Esophagus muscularis mucosa (tissue), 4 donors: ENCODE results near the gene RER1. TPM values are rescaled to one million over a fixed set of nuclear protein-coding genes. Genes with fewer than 3 reads are reported as not detected.

ENCODE experiments used
- DNase-seq: peaks from one replicate; pipeline ENCODE4 v3.0.0-alpha.2; 2017; ENCODE audit errors: extremely low spot score
- H3K27ac ChIP-seq, 4 donors: fragments of 200-600 bp; sonication (generic); replicated peaks in 1 of 4; 1 replicate in 3 of 4; 2 replicates in 1 of 4; pipeline ENCODE4 v1.5.1; 2016 to 2019; ENCODE audit warnings: mild to moderate bottlenecking in 1 of 4
- H3K27me3 ChIP-seq, 4 donors: fragments of 200-600 bp; sonication (generic); one replicate each; pipeline versions ENCODE4 v1.5.1 to v1.6.0; 2016 to 2019
- H3K36me3 ChIP-seq, 4 donors: fragments of 200-600 bp; sonication (generic); one replicate each; pipeline ENCODE4 v1.5.1; 2016 to 2019
- H3K4me1 ChIP-seq, 4 donors: fragments of 200-600 bp; sonication (generic); one replicate each; pipeline ENCODE4 v1.5.1; 2016 to 2019
- H3K4me3 ChIP-seq, 4 donors: fragments of 200-600 bp; sonication (generic); 1 replicate in 2 of 4; 2 replicates in 2 of 4; pipeline ENCODE4 v1.5.1; 2016 to 2019; ENCODE audit warnings: mild to moderate bottlenecking in 4 of 4, moderate library complexity in 1 of 4
- H3K9me3 ChIP-seq, 4 donors: fragments of 200-600 bp; sonication (generic); 1 replicate in 3 of 4; 2 replicates in 1 of 4; pipeline ENCODE4 v1.5.1; 2016 to 2019
- CTCF ChIP-seq, 3 experiments: fragments of 200-600 bp in 2 of 3; fragments of 450-650 bp in 1 of 3; sonication (generic) in 2 of 3; IDR thresholded peaks; one replicate each; pipeline ENCODE4 v1.5.1; 2017 to 2019; ENCODE audit warnings: antibody characterized with exemption in 3 of 3, mild to moderate bottlenecking in 2 of 3, moderate library complexity in 1 of 3
- EP300 ChIP-seq: sonication (generic); formaldehyde crosslinking; IDR thresholded peaks from one replicate; pipeline ENCODE4 v1.6.1; 2017; ENCODE audit warnings: antibody characterized with exemption
- POLR2A ChIP-seq: fragments of 450-650 bp; IDR thresholded peaks from one replicate; pipeline ENCODE4 v1.6.1; 2017; ENCODE audit warnings: antibody characterized with exemption, moderate library complexity, mild to moderate bottlenecking, low read depth
- POLR2AphosphoS5 ChIP-seq, 2 donors: sonication (generic); formaldehyde crosslinking; IDR thresholded peaks; one replicate each; pipeline ENCODE4 v1.6.1; 2017; ENCODE audit warnings: antibody characterized with exemption in 2 of 2
- WGBS: methylation state at CpG from one replicate; pipeline ENCODE4 v1.1.5; 2018; 5-methylcytosine and 5-hydroxymethylcytosine counted together
- intact Hi-C: fragments of 100-400 bp; cut with DNase I; formaldehyde crosslinking; loops from one replicate; pipeline ENCODE4 v1.15.1; 2023
- total RNA-seq, 4 donors: library from RNA; depleted of rRNA; stranded (reverse); fragments of >200 nt; gene quantifications; one replicate each; pipeline versions ENCODE4 v1.1.0 to v1.2.1, GENCODE V29; 2016

The RER1 gene
- total RNA-seq, 4 donors from 2014 or later = 47.3 to 67.3 (median 56.4) TPM

DNA sequence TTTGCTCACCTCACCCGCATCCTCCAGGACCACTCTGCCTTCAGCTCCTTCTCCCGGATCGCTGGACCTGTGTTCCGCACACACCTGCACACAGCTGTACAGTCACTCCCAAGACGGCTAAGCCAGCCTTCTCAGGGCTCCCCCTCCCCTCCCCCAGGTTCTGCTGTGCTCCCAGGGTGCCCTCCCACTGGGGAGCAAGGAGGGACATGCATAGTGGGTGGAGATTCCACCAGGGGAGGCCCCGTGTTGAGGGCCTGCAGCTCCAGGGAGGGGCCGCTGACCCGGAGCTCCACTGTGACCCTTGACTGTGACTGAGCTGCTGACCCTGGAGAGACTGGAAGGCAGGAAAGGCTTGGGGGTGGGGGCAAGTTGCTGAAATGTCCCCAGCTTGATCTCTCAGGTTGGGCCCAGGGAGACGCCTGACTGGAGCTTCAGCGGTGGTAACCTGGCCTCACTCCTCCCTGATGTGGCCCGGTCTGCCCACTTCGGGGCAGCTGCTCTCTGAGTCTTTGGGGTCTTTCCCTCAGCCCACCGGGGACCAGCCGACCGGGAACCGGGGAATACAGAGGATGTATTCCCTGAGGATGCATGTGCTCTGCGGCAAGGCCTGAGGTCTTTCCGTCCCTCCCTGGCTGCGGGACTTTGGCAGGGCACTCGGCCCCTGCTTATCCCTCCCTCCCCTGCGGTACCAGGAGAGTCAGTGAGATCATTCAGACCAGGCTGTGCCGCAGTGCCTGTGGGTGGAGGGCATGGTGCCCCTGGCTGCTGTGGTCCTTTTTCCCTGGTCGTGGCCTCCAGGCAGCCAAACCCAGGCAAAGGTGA lies 55.8 kb downstream of the RER1 start:
- H3K4me3 ChIP-seq = no peak overlapping the region
- H3K9me3 ChIP-seq = no peaks in the 10 kb centered on the region
- 76% methylated on average over 12 of the region's 23 CpGs for WGBS
- no peak for DNase-seq
- no peak for TF ChIP-seq POLR2AphosphoS5 (IDR thresholded peaks at IDR 0.05)
- H3K27ac ChIP-seq = no peak overlapping the region
- H3K4me1 ChIP-seq = peaks cover 0 to 13% (median 2%) of the 10 kb centered on the region in 4 donors
- no peaks in the 10 kb centered on the region for H3K36me3 ChIP-seq
- intact Hi-C loops = no loop called here
- peaks cover 0 to 97% (median 20%) of the 10 kb centered on the region in 4 donors for H3K27me3 ChIP-seq

DNA sequence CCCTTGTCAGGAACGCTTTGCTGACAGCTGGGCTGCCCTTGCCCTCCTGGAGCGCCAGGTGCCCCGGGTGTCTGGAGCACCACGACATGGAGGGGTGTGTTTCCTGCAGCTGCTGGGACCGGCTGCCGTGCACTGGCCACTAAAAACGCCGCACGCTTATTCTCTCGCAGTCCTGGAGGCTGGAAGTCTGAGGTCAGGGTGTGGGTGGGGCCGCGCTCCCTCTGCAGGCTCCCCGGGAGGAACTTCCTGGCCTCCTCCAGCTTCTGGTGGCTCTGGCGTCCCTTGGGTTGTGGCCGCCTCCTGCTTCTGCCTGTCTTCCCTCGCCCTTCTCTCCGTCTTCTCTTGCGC lies 56.4 kb downstream of the RER1 start:
- 64% methylated on average over 10 of the region's 18 CpGs for WGBS
- Histone ChIP-seq H3K9me3 (no peaks in the 10 kb centered on the region), H3K4me3 (no peak overlapping the region), H3K27ac (no peak overlapping the region), H3K36me3 (no peaks in the 10 kb centered on the region), H3K27me3 (peaks cover 0 to 97% (median 15%) of the 10 kb centered on the region in 4 donors), H3K4me1 (peaks cover 0 to 10% (median 1%) of the 10 kb centered on the region in 4 donors)
- TF ChIP-seq POLR2AphosphoS5 (IDR thresholded peaks at IDR 0.05) (no peak), EP300 (no peak), CTCF (IDR thresholded peaks at IDR 0.05) (no peak), POLR2A (no peak)
- intact Hi-C loops = no loop called here
- DNase-seq = no peak

DNA sequence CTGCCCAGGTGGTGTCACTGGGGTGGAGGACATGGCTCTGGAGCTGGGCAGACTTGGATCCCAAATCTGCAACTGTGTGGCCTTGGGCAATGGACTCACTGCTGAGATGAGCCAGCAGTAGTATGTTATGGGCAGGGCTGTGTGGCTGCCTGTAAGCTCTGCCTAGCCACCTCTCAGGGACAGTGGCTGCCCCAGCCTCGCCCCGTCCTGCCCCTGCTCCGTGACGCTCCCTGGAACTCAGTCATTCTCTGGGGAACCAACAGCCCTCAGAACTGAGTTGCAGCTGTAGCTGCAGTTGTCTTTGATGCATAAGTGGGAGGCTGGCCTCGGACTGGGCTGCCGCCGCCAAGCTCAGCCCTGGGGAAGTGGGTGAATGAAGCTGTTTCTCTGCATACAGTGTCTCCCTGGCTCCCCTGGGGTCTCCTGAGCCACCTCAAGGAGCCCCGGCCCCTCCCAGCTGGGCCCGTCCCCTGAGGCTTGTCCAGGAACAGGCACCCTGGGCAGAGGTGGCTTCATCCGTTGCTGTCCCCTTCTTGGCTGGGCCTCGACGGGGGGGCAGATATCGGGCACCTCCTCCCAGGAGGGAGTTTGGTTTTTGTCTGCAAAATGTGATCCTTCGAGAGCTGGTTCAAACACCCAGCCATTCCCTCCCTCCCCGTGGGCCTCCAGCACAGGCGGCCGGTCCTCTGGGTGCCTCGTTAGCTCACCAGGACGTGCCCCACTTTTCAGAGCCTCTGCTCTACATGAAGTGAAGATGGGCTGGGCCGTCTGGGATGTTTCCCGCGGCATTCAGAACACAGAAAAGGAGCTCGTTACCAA lies 58.2 kb downstream of the RER1 start:
- Histone ChIP-seq H3K9me3 (no peaks in the 10 kb centered on the region), H3K27ac (no peak overlapping the region), H3K27me3 (peaks cover 0 to 97% (median 11%) of the 10 kb centered on the region in 4 donors), H3K4me3 (no peak overlapping the region), H3K4me1 (no peaks in the 10 kb centered on the region), H3K36me3 (no peaks in the 10 kb centered on the region)
- 63% methylated on average over 15 of the region's 23 CpGs for WGBS
- TF ChIP-seq POLR2AphosphoS5 (IDR thresholded peaks at IDR 0.05) (no peak), POLR2A (no peak), EP300 (no peak), CTCF (IDR thresholded peaks at IDR 0.05) (no peak)
- intact Hi-C loops = no loop called here
- no peak for DNase-seq

DNA sequence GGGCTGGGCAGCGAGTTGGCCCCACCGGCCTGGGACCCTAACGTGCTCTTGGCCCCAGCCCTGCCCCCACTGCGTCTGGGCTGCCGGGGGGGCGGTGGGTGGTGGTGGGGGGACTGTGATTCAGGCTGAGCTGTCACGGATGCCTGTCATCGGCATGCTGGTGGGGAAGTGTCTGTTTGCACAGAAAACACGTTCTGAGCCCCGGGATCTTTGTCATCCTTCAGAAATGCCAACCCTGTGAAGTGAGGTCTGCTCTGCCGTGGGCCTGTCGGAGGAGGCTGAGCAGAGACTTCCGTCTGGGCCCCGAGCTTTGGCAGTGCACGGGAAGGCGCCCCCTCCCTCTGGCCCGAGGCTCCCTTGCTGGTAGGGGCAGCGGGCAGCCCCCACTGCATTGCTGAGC lies 60.1 kb downstream of the RER1 start:
- H3K36me3 ChIP-seq = no peaks in the 10 kb centered on the region
- H3K4me1 ChIP-seq = no peaks in the 10 kb centered on the region
- H3K9me3 ChIP-seq = no peaks in the 10 kb centered on the region
- WGBS = 17% methylated on average over 16 of the region's 18 CpGs
- intact Hi-C loops = no loop called here
- peaks cover 0 to 97% (median 12%) of the 10 kb centered on the region in 4 donors for H3K27me3 ChIP-seq
- H3K27ac ChIP-seq = no peak overlapping the region
- TF ChIP-seq POLR2A (no peak), CTCF (IDR thresholded peaks at IDR 0.05) (no peak), POLR2AphosphoS5 (IDR thresholded peaks at IDR 0.05) (no peak), EP300 (no peak)
- DNase-seq = no peak
- H3K4me3 ChIP-seq = no peak overlapping the region

GRCh38 chr1:2452201-2452931 lies 60.7 kb downstream of the RER1 start:
- peaks cover 0 to 97% (median 12%) of the 10 kb centered on the region in 4 donors for H3K27me3 ChIP-seq
- intact Hi-C loops = no loop called here
- TF ChIP-seq POLR2A (no peak), POLR2AphosphoS5 (IDR thresholded peaks at IDR 0.05) (no peak), CTCF (IDR thresholded peaks at IDR 0.05) (no peak), EP300 (no peak)
- H3K27ac ChIP-seq = no peak overlapping the region
- H3K4me3 ChIP-seq = no peak overlapping the region
- H3K4me1 ChIP-seq = no peaks in the 10 kb centered on the region
- no peak for DNase-seq
- H3K9me3 ChIP-seq = no peaks in the 10 kb centered on the region
- WGBS = 40% methylated on average over 7 of the region's 21 CpGs
- H3K36me3 ChIP-seq = no peaks in the 10 kb centered on the region
